Measurements from ENCODE around the gene ZBTB20.

GRCh38 chr3:114328345-114328744 lies 818.7 kb downstream of the ZBTB20 start:
- no peak for TF ChIP-seq CTCF (IDR thresholded peaks at IDR 0.05)
- no peak for TF ChIP-seq POLR2AphosphoS5 (IDR thresholded peaks at IDR 0.05)
- TF ChIP-seq POLR2A (IDR thresholded peaks at IDR 0.05): no peak
- TF ChIP-seq EP300 (IDR thresholded peaks at IDR 0.05): no peak
